Embryonic facial prominence (tissue), 1 donor: ENCODE data around the gene OBI1.
"Not testable (repeated sequence)": the region's sequence is repeated elsewhere in the genome, so short reads cannot be mapped to it uniquely, and the experiment has no call there.

ENCODE experiments used
- DNase-seq: peaks from one replicate; pipeline ENCODE4 v3.0.0-alpha.2; 2016; ENCODE audit errors: extremely low spot score

The OBI1 gene

GRCh38 chr13:78649997-78650716 is 8.8 kb downstream of the OBI1 start:
- DNase-seq, result no peak

- DNase-seq, result not testable (repeated sequence)
Observed at GRCh38 chr13:78647109-78647678, 11.8 kb downstream of the OBI1 start.

GRCh38 chr13:78638216-78638615 is 20.7 kb downstream of the OBI1 start:
- no peak for DNase-seq

- DNase-seq, result no peak
Observed at GRCh38 chr13:78636495-78636894, 22.5 kb downstream of the OBI1 start.

- DNase-seq, result no peak
Observed at GRCh38 chr13:78632996-78633395, 26.0 kb downstream of the OBI1 start.

- DNase-seq, result no peak
Observed at GRCh38 chr13:78631077-78631476, 27.9 kb downstream of the OBI1 start.

GRCh38 chr13:78630511-78630910 is 28.4 kb downstream of the OBI1 start:
- no peak for DNase-seq

- no peak for DNase-seq
Observed at GRCh38 chr13:78625384-78625783, 33.6 kb downstream of the OBI1 start.

- DNase-seq, result no peak
Observed at GRCh38 chr13:78623132-78623531, 35.8 kb downstream of the OBI1 start.

- no peak for DNase-seq
Observed at GRCh38 chr13:78620936-78621470, 38.0 kb downstream of the OBI1 start.

- DNase-seq, result no peak
Observed at GRCh38 chr13:78618411-78618810, 40.5 kb downstream of the OBI1 start.

GRCh38 chr13:78611040-78611439 is 47.9 kb downstream of the OBI1 start:
- no peak for DNase-seq

GRCh38 chr13:78610381-78610883 is 48.5 kb downstream of the OBI1 start:
- DNase-seq, result peak; percentile 5

GRCh38 chr13:78609464-78610205 is 49.3 kb downstream of the OBI1 start:
- peak; percentile 5 for DNase-seq

- DNase-seq, result peak; percentile 4
Observed at GRCh38 chr13:78608688-78609463, 50.1 kb downstream of the OBI1 start.

- DNase-seq, result peak; percentile 5
Observed at GRCh38 chr13:78608252-78608687, 50.7 kb downstream of the OBI1 start.

- peak; percentile 5 for DNase-seq
Observed at GRCh38 chr13:78607409-78608251, 51.3 kb downstream of the OBI1 start.

GRCh38 chr13:78606471-78607408 is 52.2 kb downstream of the OBI1 start:
- DNase-seq, result no peak

- no peak for DNase-seq
Observed at GRCh38 chr13:78604782-78605611, 54.0 kb downstream of the OBI1 start.
